Lower lobe of right lung (tissue), 2 donors: ENCODE measurements around the gene IPMK. TPM values are rescaled to one million over a fixed set of nuclear protein-coding genes. Genes with fewer than 3 reads are reported as not detected.
"Not testable (repeated sequence)": the region's sequence is repeated elsewhere in the genome, so short reads cannot be mapped to it uniquely, and the experiment has no call there.

Experiments used
- ATAC-seq, 2 donors: fragments of 200-7000 bp; cut with Tn5 transposase; one replicate each; pipeline ENCODE4 v1.9.1; 2020 to 2022; ENCODE audit warnings: mild to moderate bottlenecking in 2 of 2, moderate library complexity in 2 of 2
- DNase-seq: peaks from one replicate; pipeline ENCODE4 v3.0.0-alpha.2; 2020
- H3K27ac ChIP-seq: fragments of 200-600 bp; one replicate; pipeline ENCODE4 v1.8.0; 2022
- H3K27me3 ChIP-seq: fragments of 200-600 bp; one replicate; pipeline ENCODE4 v1.8.0; 2022; ENCODE audit warnings: low read depth
- H3K36me3 ChIP-seq: fragments of 200-600 bp; one replicate; pipeline ENCODE4 v1.8.0; 2022; ENCODE audit warnings: mild to moderate bottlenecking
- H3K4me1 ChIP-seq: fragments of 200-600 bp; one replicate; pipeline ENCODE4 v1.8.0; 2022
- H3K4me3 ChIP-seq: fragments of 200-600 bp; one replicate; pipeline ENCODE4 v1.8.0; 2022; ENCODE audit warnings: mild to moderate bottlenecking
- H3K9me3 ChIP-seq: fragments of 200-600 bp; one replicate; pipeline ENCODE4 v1.8.0; 2022
- CTCF ChIP-seq: fragments of 200-600 bp; IDR thresholded peaks from one replicate; pipeline ENCODE4 v1.8.0; 2022; ENCODE audit warnings: antibody characterized with exemption, mild to moderate bottlenecking
- intact Hi-C: fragments of 100-400 bp; cut with DNase I; formaldehyde crosslinking; loops from one replicate; pipeline ENCODE4 v1.11.0; 2022
- total RNA-seq: library from RNA; stranded (reverse); fragmentation: NEBNext Ultra II Directional; extraction: Animal tissue kit (Norgen Biotek cat#: 25700); gene quantifications from one replicate; pipeline ENCODE4 v1.2.1, GENCODE V29; 2021
- donor health status: DM: no; HTN: yes; CAD: no; lungs with severe emphysema.

The IPMK gene
- total RNA-seq, 1 donor from 2014 or later, result 7.5 TPM

- DNase-seq (no peak), ATAC-seq (no peak)
- Histone ChIP-seq H3K27ac (no peak overlapping the region), H3K4me1 (no peaks in the 10 kb centered on the region), H3K9me3 (no peaks in the 10 kb centered on the region), H3K27me3 (no peaks in the 10 kb centered on the region), H3K36me3 (no peaks in the 10 kb centered on the region), H3K4me3 (no peak overlapping the region)
- intact Hi-C loops, result no loop called here
- TF ChIP-seq CTCF, result no peak
Measured at GRCh38 chr10:58157076-58157766, 110.5 kb downstream of the IPMK start.

GRCh38 chr10:58155941-58156340 lies 111.8 kb downstream of the IPMK start:
- H3K36me3 ChIP-seq, H3K27me3 ChIP-seq, H3K4me1 ChIP-seq, DNase-seq, ATAC-seq, H3K27ac ChIP-seq, intact Hi-C loops, H3K9me3 ChIP-seq, H3K4me3 ChIP-seq: not testable (repeated sequence)

- TF ChIP-seq CTCF, result no peak
- no peaks in the 10 kb centered on the region for H3K4me1 ChIP-seq
- H3K27ac ChIP-seq, result no peak overlapping the region
- no peaks in the 10 kb centered on the region for H3K36me3 ChIP-seq
- H3K9me3 ChIP-seq, result no peaks in the 10 kb centered on the region
- no peaks in the 10 kb centered on the region for H3K27me3 ChIP-seq
- ATAC-seq, result no peak
- intact Hi-C loops, result no loop called here
- no peak overlapping the region for H3K4me3 ChIP-seq
- no peak for DNase-seq
Measured at GRCh38 chr10:58153751-58154150, 113.9 kb downstream of the IPMK start.

GRCh38 chr10:58152673-58153263 lies 114.9 kb downstream of the IPMK start:
- ATAC-seq, result no peak

GRCh38 chr10:58150290-58150689 lies 117.4 kb downstream of the IPMK start:
- no peak for DNase-seq
- intact Hi-C loops, result no loop called here
- Histone ChIP-seq H3K27ac (no peak overlapping the region), H3K4me1 (no peaks in the 10 kb centered on the region), H3K9me3 (no peaks in the 10 kb centered on the region), H3K36me3 (no peaks in the 10 kb centered on the region), H3K4me3 (no peak overlapping the region), H3K27me3 (no peaks in the 10 kb centered on the region)
- TF ChIP-seq CTCF, result no peak
- no peak for ATAC-seq

More at GRCh38 chr10:58152673-58153263, 114.9 kb downstream of the IPMK start:
- intact Hi-C loops, result no loop called here
- no peak overlapping the region for H3K4me3 ChIP-seq
- H3K9me3 ChIP-seq, result no peaks in the 10 kb centered on the region
- no peaks in the 10 kb centered on the region for H3K4me1 ChIP-seq
- peak; percentile 42 for TF ChIP-seq CTCF
- peak; percentile 36 for DNase-seq
- no peak overlapping the region for H3K27ac ChIP-seq
- H3K27me3 ChIP-seq, result no peaks in the 10 kb centered on the region
- H3K36me3 ChIP-seq, result no peaks in the 10 kb centered on the region

- DNase-seq (no peak), ATAC-seq (no peak)
- H3K4me3 ChIP-seq, result no peak overlapping the region
- no peaks in the 10 kb centered on the region for H3K4me1 ChIP-seq
- H3K9me3 ChIP-seq, result no peaks in the 10 kb centered on the region
- no peak for TF ChIP-seq CTCF
- H3K36me3 ChIP-seq, result no peaks in the 10 kb centered on the region
- intact Hi-C loops, result no loop called here
- no peaks in the 10 kb centered on the region for H3K27me3 ChIP-seq
- H3K27ac ChIP-seq, result no peak overlapping the region
Measured at GRCh38 chr10:58143944-58144343, 123.8 kb downstream of the IPMK start.
